ENCODE data around the gene ERCC2. TPM values are rescaled to one million over a fixed set of nuclear protein-coding genes. Genes with fewer than 3 reads are reported as not detected.

Gene ERCC2
- total RNA-seq, 2 experiments from 2014 or later: 26.1 to 26.8 TPM

- no peak for ATAC-seq
- CTCF ChIA-PET: no interaction called here
- Mint-ChIP-seq H3K27me3 (no peaks in the 10 kb centered on the region), H3K36me3 (peaks cover 8% of the 10 kb centered on the region), H3K4me1 (peaks cover 2% of the 10 kb centered on the region), H3K4me3 (no peak overlapping the region), H3K9me3 (ENCODE audit: low read depth) (no peaks in the 10 kb centered on the region), H3K27ac (no peak overlapping the region)
- DNase-seq: no peak
Measured at GRCh38 chr19:45356760-45357444, 13.5 kb downstream of the ERCC2 start.

GRCh38 chr19:45355910-45356309 is 14.5 kb downstream of the ERCC2 start:
- Mint-ChIP-seq H3K4me1 (peaks cover 2% of the 10 kb centered on the region), H3K36me3 (peaks cover 5% of the 10 kb centered on the region), H3K27ac (no peak overlapping the region), H3K27me3 (no peaks in the 10 kb centered on the region), H3K9me3 (ENCODE audit: low read depth) (no peaks in the 10 kb centered on the region), H3K4me3 (no peak overlapping the region)
- CTCF ChIA-PET: interaction anchor here (0.9 to 1.1 kb wide), 2 partner anchors 17 to 367 kb away, joined by 3 read pairs; no protein-coding TSS in a partner anchor
- ATAC-seq (no peak), DNase-seq (no peak)

- ATAC-seq (no peak), DNase-seq (no peak)
- Mint-ChIP-seq H3K36me3 (peaks cover 5% of the 10 kb centered on the region), H3K4me3 (no peak overlapping the region), H3K27ac (no peak overlapping the region), H3K27me3 (no peaks in the 10 kb centered on the region), H3K4me1 (peaks cover 2% of the 10 kb centered on the region), H3K9me3 (ENCODE audit: low read depth) (no peaks in the 10 kb centered on the region)
- CTCF ChIA-PET: interaction anchor here (0.9 to 1.1 kb wide), 2 partner anchors 17 to 366 kb away, joined by 3 read pairs; no protein-coding TSS in a partner anchor
Measured at GRCh38 chr19:45355402-45355801, 15.0 kb downstream of the ERCC2 start.

GRCh38 chr19:45354241-45354842 is 16.0 kb downstream of the ERCC2 start:
- Mint-ChIP-seq H3K27me3 (no peaks in the 10 kb centered on the region), H3K27ac (no peak overlapping the region), H3K9me3 (ENCODE audit: low read depth) (no peaks in the 10 kb centered on the region), H3K36me3 (peaks cover 5% of the 10 kb centered on the region), H3K4me1 (no peaks in the 10 kb centered on the region), H3K4me3 (no peak overlapping the region)
- DNase-seq: no peak
- CTCF ChIA-PET: no interaction called here
- no peak for ATAC-seq

GRCh38 chr19:45352914-45353796 is 17.2 kb downstream of the ERCC2 start:
- H3K36me3 Mint-ChIP-seq: peaks cover 5% of the 10 kb centered on the region
- ATAC-seq (no peak), DNase-seq (no peak)
- no peaks in the 10 kb centered on the region for H3K27me3 Mint-ChIP-seq
- no peaks in the 10 kb centered on the region for H3K4me1 Mint-ChIP-seq
- no peak overlapping the region for H3K27ac Mint-ChIP-seq
- no peak overlapping the region for H3K4me3 Mint-ChIP-seq
- CTCF ChIA-PET: no interaction called here
- no peaks in the 10 kb centered on the region for H3K9me3 Mint-ChIP-seq (ENCODE audit: low read depth)

GRCh38 chr19:45352471-45352870 is 17.9 kb downstream of the ERCC2 start:
- no peaks in the 10 kb centered on the region for H3K27me3 Mint-ChIP-seq
- DNase-seq (no peak), ATAC-seq (no peak)
- H3K4me3 Mint-ChIP-seq: no peak overlapping the region
- H3K9me3 Mint-ChIP-seq (ENCODE audit: low read depth): no peaks in the 10 kb centered on the region
- H3K36me3 Mint-ChIP-seq: peaks cover 5% of the 10 kb centered on the region
- H3K4me1 Mint-ChIP-seq: no peaks in the 10 kb centered on the region
- no peak overlapping the region for H3K27ac Mint-ChIP-seq
- CTCF ChIA-PET: no interaction called here

- H3K9me3 Mint-ChIP-seq (ENCODE audit: low read depth): no peaks in the 10 kb centered on the region
- H3K4me1 Mint-ChIP-seq: no peaks in the 10 kb centered on the region
- H3K36me3 Mint-ChIP-seq: peaks cover 5% of the 10 kb centered on the region
- DNase-seq: no peak
- H3K27me3 Mint-ChIP-seq: no peaks in the 10 kb centered on the region
- no peak overlapping the region for H3K27ac Mint-ChIP-seq
- no peak for ATAC-seq
- no peak overlapping the region for H3K4me3 Mint-ChIP-seq
- CTCF ChIA-PET: no interaction called here
Measured at GRCh38 chr19:45352062-45352461, 18.3 kb downstream of the ERCC2 start.

- CTCF ChIA-PET: no interaction called here
- ATAC-seq (no peak), DNase-seq (no peak)
- peaks cover 5% of the 10 kb centered on the region for H3K36me3 Mint-ChIP-seq
- no peak overlapping the region for H3K27ac Mint-ChIP-seq
- H3K4me3 Mint-ChIP-seq: no peak overlapping the region
- H3K9me3 Mint-ChIP-seq (ENCODE audit: low read depth): no peaks in the 10 kb centered on the region
- H3K4me1 Mint-ChIP-seq: no peaks in the 10 kb centered on the region
- H3K27me3 Mint-ChIP-seq: no peaks in the 10 kb centered on the region
Measured at GRCh38 chr19:45351401-45351952, 18.9 kb downstream of the ERCC2 start.

GRCh38 chr19:45350477-45351058 is 19.8 kb downstream of the ERCC2 start:
- Mint-ChIP-seq H3K27me3 (peaks cover 5% of the 10 kb centered on the region), H3K27ac (no peak overlapping the region), H3K4me1 (no peaks in the 10 kb centered on the region), H3K4me3 (no peak overlapping the region), H3K9me3 (ENCODE audit: low read depth) (no peaks in the 10 kb centered on the region), H3K36me3 (peaks cover 3% of the 10 kb centered on the region)
- ATAC-seq (no peak), DNase-seq (no peak)
- CTCF ChIA-PET: no interaction called here

- H3K27me3 Mint-ChIP-seq: peaks cover 8% of the 10 kb centered on the region
- DNase-seq (no peak), ATAC-seq (no peak)
- H3K36me3 Mint-ChIP-seq: no peaks in the 10 kb centered on the region
- no peak overlapping the region for H3K4me3 Mint-ChIP-seq
- no peaks in the 10 kb centered on the region for H3K4me1 Mint-ChIP-seq
- CTCF ChIA-PET: interaction anchor here (0.6 kb wide), 1 partner anchor 569 kb away, joined by 3 read pairs; no protein-coding TSS in a partner anchor
- no peaks in the 10 kb centered on the region for H3K9me3 Mint-ChIP-seq (ENCODE audit: low read depth)
- no peak overlapping the region for H3K27ac Mint-ChIP-seq
Measured at GRCh38 chr19:45349430-45349941, 20.9 kb downstream of the ERCC2 start.

- Mint-ChIP-seq H3K4me3 (no peak overlapping the region), H3K27ac (no peak overlapping the region), H3K4me1 (no peaks in the 10 kb centered on the region), H3K9me3 (ENCODE audit: low read depth) (no peaks in the 10 kb centered on the region), H3K36me3 (no peaks in the 10 kb centered on the region), H3K27me3 (peaks cover 8% of the 10 kb centered on the region)
- CTCF ChIA-PET: no interaction called here
- ATAC-seq: no peak
- no peak for DNase-seq
Measured at GRCh38 chr19:45349126-45349415, 21.3 kb downstream of the ERCC2 start.

GRCh38 chr19:45348367-45349125 is 21.8 kb downstream of the ERCC2 start:
- H3K4me1 Mint-ChIP-seq: no peaks in the 10 kb centered on the region
- no peak for DNase-seq
- H3K36me3 Mint-ChIP-seq: no peaks in the 10 kb centered on the region
- H3K27me3 Mint-ChIP-seq: peaks cover 11% of the 10 kb centered on the region
- ATAC-seq: no peak
- no peak overlapping the region for H3K27ac Mint-ChIP-seq
- CTCF ChIA-PET: interaction anchor here (1.5 kb wide), 1 partner anchor 11 kb away, joined by 6 read pairs; no protein-coding TSS in a partner anchor
- no peak overlapping the region for H3K4me3 Mint-ChIP-seq
- no peaks in the 10 kb centered on the region for H3K9me3 Mint-ChIP-seq (ENCODE audit: low read depth)
